A172 (cell line): Measurements from ENCODE around the gene ANXA3. TPM values are rescaled to one million over a fixed set of nuclear protein-coding genes. Genes with fewer than 3 reads are reported as not detected.
A peak's percentile ranks its signal among the peaks of the same experiment; 100 is the strongest.
"Not testable (repeated sequence)": the region's sequence is repeated elsewhere in the genome, so short reads cannot be mapped to it uniquely, and the experiment has no call there.

Experiments
- DNase-seq: peaks from one replicate; pipeline ENCODE4 v3.0.0-alpha.2; 2015; ENCODE audit warnings: low spot score
- total RNA-seq: library from RNA; depleted of rRNA; stranded (reverse); fragments of >200 nt; shearing (Covaris generic); gene quantifications from 2 replicates; pipeline ENCODE4 v1.2.3, GENCODE V29; 2014

Gene ANXA3
- total RNA-seq, 1 experiment from 2014 or later, result 135 TPM

GRCh38 chr4:78543424-78544125, 8.0 kb upstream of the ANXA3 start:
- DNase-seq, result no peak

GRCh38 chr4:78544678-78545077, 6.9 kb upstream of the ANXA3 start:
- no peak for DNase-seq

- no peak for DNase-seq
Measured at GRCh38 chr4:78545275-78546246, 6.0 kb upstream of the ANXA3 start.

- DNase-seq, result not testable (repeated sequence)
Measured at GRCh38 chr4:78547899-78548298, 3.7 kb upstream of the ANXA3 start.

- DNase-seq, result not testable (repeated sequence)
Measured at GRCh38 chr4:78548889-78549288, 2.7 kb upstream of the ANXA3 start.

GRCh38 chr4:78552389-78553042, 946 bp downstream of the ANXA3 start:
- DNase-seq, result peak; percentile 67

GRCh38 chr4:78553043-78553396, 1.4 kb downstream of the ANXA3 start:
- no peak for DNase-seq

- DNase-seq, result no peak
Measured at GRCh38 chr4:78553529-78554060, 2.0 kb downstream of the ANXA3 start.

- DNase-seq, result no peak
Measured at GRCh38 chr4:78556665-78557064, 5.1 kb downstream of the ANXA3 start.

- no peak for DNase-seq
Measured at GRCh38 chr4:78557841-78558240, 6.3 kb downstream of the ANXA3 start.

GRCh38 chr4:78558410-78558809, 6.8 kb downstream of the ANXA3 start:
- no peak for DNase-seq

GRCh38 chr4:78560296-78560963, 8.9 kb downstream of the ANXA3 start:
- DNase-seq, result peak; percentile 88

- DNase-seq, result no peak
Measured at GRCh38 chr4:78561677-78562076, 10.1 kb downstream of the ANXA3 start.

GRCh38 chr4:78562687-78563086, 11.1 kb downstream of the ANXA3 start:
- DNase-seq, result no peak

- DNase-seq, result peak; percentile 58
Measured at GRCh38 chr4:78565971-78566372, 14.4 kb downstream of the ANXA3 start.

GRCh38 chr4:78566834-78567499, 15.4 kb downstream of the ANXA3 start:
- no peak for DNase-seq

GRCh38 chr4:78567500-78568060, 16.0 kb downstream of the ANXA3 start:
- DNase-seq, result no peak

GRCh38 chr4:78568640-78569305, 17.2 kb downstream of the ANXA3 start:
- no peak for DNase-seq

- peak; percentile 73 for DNase-seq
Measured at GRCh38 chr4:78569306-78569821, 17.8 kb downstream of the ANXA3 start.

GRCh38 chr4:78570117-78570516, 18.5 kb downstream of the ANXA3 start:
- no peak for DNase-seq
